DOHH2 (cell line): ENCODE results near the gene METRN.

Experiments
- H3F3A ChIP-seq: fragments of 200-600 bp; sonication (generic), shearing (Covaris generic); 2 replicates; pipeline ENCODE4 v1.6.0; 2016; ENCODE audit warnings: antibody characterized with exemption, mild to moderate bottlenecking; ENCODE audit not compliant: control insufficient read depth, insufficient read depth
- H3K27ac ChIP-seq: fragments of 200-600 bp; sonication (generic); 2 replicates; pipeline ENCODE4 v1.5.1; 2014; ENCODE audit warnings: low read depth, mild to moderate bottlenecking, low read length, moderate library complexity
- H3K27me3 ChIP-seq: fragments of 200-600 bp; sonication (generic); 2 replicates; pipeline ENCODE4 v1.6.1; 2014; ENCODE audit warnings: mild to moderate bottlenecking, low read length, mixed read lengths; ENCODE audit not compliant: control insufficient read depth
- H3K36me3 ChIP-seq: fragments of 200-600 bp; sonication (generic); 2 replicates; pipeline ENCODE4 v1.6.1; 2014; ENCODE audit warnings: mild to moderate bottlenecking, low read length, moderate library complexity, mixed read lengths; ENCODE audit not compliant: control insufficient read depth
- H3K4me1 ChIP-seq: fragments of 200-600 bp; sonication (generic); 2 replicates; pipeline ENCODE4 v1.6.1; 2014; ENCODE audit warnings: mild to moderate bottlenecking, low read length, mixed read lengths; ENCODE audit not compliant: control insufficient read depth
- H3K4me2 ChIP-seq: fragments of 200-600 bp; sonication (generic); 2 replicates; pipeline ENCODE4 v1.6.0; 2014; ENCODE audit warnings: mild to moderate bottlenecking, low read length, moderate library complexity
- H3K4me3 ChIP-seq: fragments of 200-600 bp; sonication (generic); 2 replicates; pipeline ENCODE4 v1.5.1; 2014; ENCODE audit warnings: mild to moderate bottlenecking, low read length, mixed read lengths
- H3K79me2 ChIP-seq: fragments of 200-600 bp; sonication (generic); 2 replicates; pipeline ENCODE4 v1.6.1; 2014; ENCODE audit warnings: mild to moderate bottlenecking, low read length, mixed read lengths; ENCODE audit not compliant: control insufficient read depth
- H3K9me2 ChIP-seq: fragments of 200-600 bp; sonication (generic); replicated peaks from 2 replicates; pipeline ENCODE4 v1.6.1; 2014; ENCODE audit warnings: mild to moderate bottlenecking, low read length, mixed read lengths; ENCODE audit not compliant: control insufficient read depth
- H3K9me3 ChIP-seq: fragments of 200-600 bp; sonication (generic); 2 replicates; pipeline ENCODE4 v1.6.1; 2014; ENCODE audit warnings: antibody characterized with exemption, low read length, mixed read lengths; ENCODE audit not compliant: control insufficient read depth, insufficient read depth
- H4K20me1 ChIP-seq: fragments of 200-600 bp; sonication (generic); 2 replicates; pipeline ENCODE4 v1.6.0; 2014; ENCODE audit warnings: low read depth, mild to moderate bottlenecking, antibody characterized with exemption, low read length, moderate library complexity; ENCODE audit not compliant: control insufficient read depth, insufficient read depth
- EZH2phosphoT487 ChIP-seq: fragments of 200-600 bp; sonication (generic); IDR thresholded peaks from 2 replicates; pipeline ENCODE4 v1.6.1; 2017; ENCODE audit warnings: borderline replicate concordance, mild to moderate bottlenecking, antibody characterized with exemption, low read length, moderate library complexity, mixed read lengths
- TF ChIP-seq, protein P1 (sequence below): fragments of 200-600 bp; sonication (generic); IDR thresholded peaks from one replicate; pipeline ENCODE4 v1.5.1; 2014; ENCODE audit warnings: antibody characterized with exemption, mild to moderate bottlenecking, low read depth, low read length; ENCODE audit not compliant: poor library complexity, severe bottlenecking

Gene METRN

DNA sequence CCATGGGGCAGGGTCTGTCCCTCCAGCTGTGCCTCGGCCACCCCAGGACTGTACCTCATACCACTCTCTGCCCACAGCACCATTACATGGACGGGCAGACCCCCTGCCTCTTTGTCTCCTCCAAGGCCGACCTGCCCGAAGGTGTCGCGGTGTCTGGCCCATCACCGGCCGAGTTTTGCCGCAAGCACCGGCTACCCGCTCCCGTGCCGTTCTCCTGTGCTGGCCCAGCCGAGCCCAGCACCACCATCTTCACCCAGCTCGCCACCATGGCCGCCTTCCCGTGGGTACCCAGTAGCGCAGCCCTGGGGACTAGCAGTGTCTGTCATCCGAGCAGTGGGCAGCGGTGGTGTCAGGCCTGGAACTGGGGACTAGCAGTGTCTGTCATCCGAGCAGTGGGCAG is 42.1 kb upstream of the METRN start:
- Histone ChIP-seq H3K4me1 (peaks cover 16% of the 10 kb centered on the region), H3K27ac (no peak overlapping the region), H3K9me2 (no peaks in the 10 kb centered on the region), H3K9me3 (no peaks in the 10 kb centered on the region), H3K36me3 (peaks cover 61% of the 10 kb centered on the region), H4K20me1 (peaks cover 5% of the 10 kb centered on the region; the same call in 1 of the 2 replicates), H3K4me3 (no peak overlapping the region), H3K79me2 (peaks cover 23% of the 10 kb centered on the region), H3F3A (no peaks in the 10 kb centered on the region), H3K27me3 (peaks cover 3% of the 10 kb centered on the region; the same call in 1 of the 2 replicates), H3K4me2 (no peak overlapping the region)
- no peak for TF ChIP-seq EZH2phosphoT487
- TF ChIP-seq, protein P1, sequence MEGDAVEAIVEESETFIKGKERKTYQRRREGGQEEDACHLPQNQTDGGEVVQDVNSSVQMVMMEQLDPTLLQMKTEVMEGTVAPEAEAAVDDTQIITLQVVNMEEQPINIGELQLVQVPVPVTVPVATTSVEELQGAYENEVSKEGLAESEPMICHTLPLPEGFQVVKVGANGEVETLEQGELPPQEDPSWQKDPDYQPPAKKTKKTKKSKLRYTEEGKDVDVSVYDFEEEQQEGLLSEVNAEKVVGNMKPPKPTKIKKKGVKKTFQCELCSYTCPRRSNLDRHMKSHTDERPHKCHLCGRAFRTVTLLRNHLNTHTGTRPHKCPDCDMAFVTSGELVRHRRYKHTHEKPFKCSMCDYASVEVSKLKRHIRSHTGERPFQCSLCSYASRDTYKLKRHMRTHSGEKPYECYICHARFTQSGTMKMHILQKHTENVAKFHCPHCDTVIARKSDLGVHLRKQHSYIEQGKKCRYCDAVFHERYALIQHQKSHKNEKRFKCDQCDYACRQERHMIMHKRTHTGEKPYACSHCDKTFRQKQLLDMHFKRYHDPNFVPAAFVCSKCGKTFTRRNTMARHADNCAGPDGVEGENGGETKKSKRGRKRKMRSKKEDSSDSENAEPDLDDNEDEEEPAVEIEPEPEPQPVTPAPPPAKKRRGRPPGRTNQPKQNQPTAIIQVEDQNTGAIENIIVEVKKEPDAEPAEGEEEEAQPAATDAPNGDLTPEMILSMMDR = no peak

DNA sequence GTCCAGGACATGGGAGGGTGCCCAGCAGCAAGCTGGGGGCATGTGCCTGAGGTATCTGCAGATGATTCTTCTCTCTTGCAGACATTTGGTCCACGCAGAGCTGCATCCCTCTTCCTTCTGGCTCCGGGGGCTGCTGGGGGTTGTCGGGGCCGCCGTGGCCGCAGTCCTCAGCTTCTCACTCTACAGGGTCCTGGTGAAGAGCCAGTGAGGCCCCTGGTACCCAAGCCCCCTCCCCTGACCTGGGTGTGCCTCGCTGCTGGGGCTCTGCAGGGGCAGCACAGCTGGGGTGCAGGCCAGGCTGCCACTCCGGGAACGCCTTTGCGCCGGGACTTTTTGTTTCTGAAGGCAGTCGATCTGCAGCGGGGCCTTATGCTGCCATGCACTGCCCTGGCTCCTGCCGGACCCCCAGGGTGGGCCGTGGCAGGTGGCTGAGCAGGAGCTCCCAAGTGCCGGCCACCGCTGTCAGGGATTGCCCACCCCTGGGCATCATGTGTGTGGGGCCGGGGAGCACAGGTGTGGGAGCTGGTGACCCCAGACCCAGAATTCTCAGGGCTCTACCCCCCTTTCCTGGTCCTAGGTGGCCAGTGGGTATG is 41.4 kb upstream of the METRN start:
- Histone ChIP-seq H3F3A (no peaks in the 10 kb centered on the region), H3K9me2 (no peaks in the 10 kb centered on the region), H3K4me3 (no peak overlapping the region), H3K4me1 (peaks cover 16% of the 10 kb centered on the region), H3K27ac (no peak overlapping the region), H3K36me3 (peaks cover 56% of the 10 kb centered on the region), H3K27me3 (peaks cover 3% of the 10 kb centered on the region; the same call in 1 of the 2 replicates), H3K79me2 (peaks cover 17% of the 10 kb centered on the region), H4K20me1 (peaks cover 5% of the 10 kb centered on the region; the same call in 1 of the 2 replicates), H3K4me2 (no peak overlapping the region), H3K9me3 (no peaks in the 10 kb centered on the region)
- TF ChIP-seq EZH2phosphoT487 = no peak
- TF ChIP-seq, protein P1 = no peak

- peaks cover 8% of the 10 kb centered on the region for H3K79me2 ChIP-seq
- H3K4me3 ChIP-seq = no peak overlapping the region
- H3K27me3 ChIP-seq = peaks cover 3% of the 10 kb centered on the region; the same call in 1 of the 2 replicates
- H4K20me1 ChIP-seq = peaks cover 5% of the 10 kb centered on the region; the same call in 1 of the 2 replicates
- H3F3A ChIP-seq = no peaks in the 10 kb centered on the region; the same call in 1 of the 2 replicates
- no peaks in the 10 kb centered on the region for H3K9me2 ChIP-seq
- TF ChIP-seq, protein P1 = no peak
- no peak for TF ChIP-seq EZH2phosphoT487
- H3K4me1 ChIP-seq = peaks cover 17% of the 10 kb centered on the region
- H3K4me2 ChIP-seq = no peak overlapping the region
- H3K9me3 ChIP-seq = no peaks in the 10 kb centered on the region
- no peak overlapping the region for H3K27ac ChIP-seq
- H3K36me3 ChIP-seq = peaks cover 48% of the 10 kb centered on the region
These were observed 40.6 kb upstream of the METRN start for GRCh38 chr16:674214-674881.
